Muscle of leg (tissue), 11 donors: ENCODE measurements around the gene PHKB. TPM values are rescaled to one million over a fixed set of nuclear protein-coding genes. Genes with fewer than 3 reads are reported as not detected.
"Not testable (repeated sequence)": the region's sequence is repeated elsewhere in the genome, so short reads cannot be mapped to it uniquely, and the experiment has no call there.

ENCODE experiments used
- DNase-seq: peaks from one replicate; pipeline ENCODE4 v3.0.0; 2013
- H3K27ac ChIP-seq: one replicate; pipeline ENCODE4 v1.5.1; 2013; ENCODE audit warnings: mild to moderate bottlenecking, low read length, control low read depth
- H3K27me3 ChIP-seq: one replicate; pipeline ENCODE4 v1.6.1; 2013; ENCODE audit warnings: low read length; ENCODE audit not compliant: control insufficient read depth, insufficient read depth
- H3K36me3 ChIP-seq: one replicate; pipeline ENCODE4 v1.6.1; 2013; ENCODE audit warnings: low read length; ENCODE audit not compliant: control insufficient read depth, insufficient read depth
- H3K4me1 ChIP-seq: one replicate; pipeline ENCODE4 v1.6.1; 2013; ENCODE audit warnings: low read length; ENCODE audit not compliant: control insufficient read depth, insufficient read depth
- H3K4me3 ChIP-seq: one replicate; pipeline ENCODE4 v1.5.1; 2013; ENCODE audit warnings: low read length, control low read depth
- H3K9me3 ChIP-seq: replicated peaks from 2 replicates; pipeline ENCODE4 v1.6.1; 2013; ENCODE audit warnings: low read depth, low read length; ENCODE audit not compliant: control insufficient read depth
- WGBS: methylation state at CpG from one replicate; pipeline ENCODE4 v1.1.5; 2013; ENCODE audit warnings: missing lambda C conversion rate; ENCODE audit not compliant: insufficient coverage; 5-methylcytosine and 5-hydroxymethylcytosine counted together
- polyA plus RNA-seq, 8 donors: library from polyadenylated mRNA; unstranded; fragments of 120-200 nt; gene quantifications; one replicate each; pipeline versions ENCODE4 v1.2.1 to v1.2.3, GENCODE V29; 2013; ENCODE audit warnings: inconsistent platforms in 1 of 8, low replicate concordance in 1 of 8; ENCODE audit not compliant: insufficient read length in 8 of 8, insufficient read depth in 1 of 8
- total RNA-seq: library from RNA; stranded (reverse); fragments of 120-200 nt; gene quantifications from one replicate; pipeline ENCODE4 v1.2.4, GENCODE V29; 2013

Gene PHKB
- total and polyA plus RNA-seq, 9 donors: 41.7 to 57.8 (median 51.4) TPM

DNA sequence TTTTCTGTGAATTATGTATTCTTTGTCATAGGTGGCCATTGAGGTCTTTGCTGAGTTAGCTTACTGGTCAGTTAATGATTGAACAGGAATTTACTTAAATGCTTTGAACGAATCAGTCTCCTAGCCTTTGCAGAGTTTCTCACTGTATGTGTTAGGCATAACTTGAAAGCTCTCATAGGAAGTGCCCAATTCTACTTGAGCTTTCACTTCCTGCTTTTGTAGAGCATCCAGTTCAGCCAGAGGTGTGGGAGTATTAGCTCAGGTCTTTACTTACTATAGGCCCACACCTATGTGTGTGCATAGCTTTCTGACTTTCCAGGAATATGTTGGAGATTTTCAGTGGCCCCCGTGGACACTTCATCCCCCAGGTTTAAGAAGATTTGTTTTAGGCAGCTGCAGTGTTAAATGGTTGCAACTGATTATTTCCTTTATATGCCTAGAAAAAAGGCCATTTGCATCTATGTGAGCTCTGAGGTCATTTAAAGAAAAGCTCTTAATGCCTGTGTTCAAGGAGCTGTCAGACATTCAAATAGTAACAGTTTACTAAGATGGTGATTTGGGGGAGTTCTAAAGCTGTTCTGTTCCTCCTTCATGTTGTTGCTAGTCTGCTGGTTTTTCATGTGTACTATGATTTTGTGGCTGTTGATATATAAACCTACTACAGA is 62.3 kb downstream of the PHKB start:
- H3K4me1 ChIP-seq: no peaks in the 10 kb centered on the region
- H3K27me3 ChIP-seq: no peaks in the 10 kb centered on the region
- H3K36me3 ChIP-seq: peaks cover 3% of the 10 kb centered on the region
- no peak overlapping the region for H3K4me3 ChIP-seq
- H3K27ac ChIP-seq: no peak overlapping the region
- WGBS: no CpG with 5 or more reads among the region's 2 CpGs
- no peaks in the 10 kb centered on the region for H3K9me3 ChIP-seq
- DNase-seq: peak; percentile 10

DNA sequence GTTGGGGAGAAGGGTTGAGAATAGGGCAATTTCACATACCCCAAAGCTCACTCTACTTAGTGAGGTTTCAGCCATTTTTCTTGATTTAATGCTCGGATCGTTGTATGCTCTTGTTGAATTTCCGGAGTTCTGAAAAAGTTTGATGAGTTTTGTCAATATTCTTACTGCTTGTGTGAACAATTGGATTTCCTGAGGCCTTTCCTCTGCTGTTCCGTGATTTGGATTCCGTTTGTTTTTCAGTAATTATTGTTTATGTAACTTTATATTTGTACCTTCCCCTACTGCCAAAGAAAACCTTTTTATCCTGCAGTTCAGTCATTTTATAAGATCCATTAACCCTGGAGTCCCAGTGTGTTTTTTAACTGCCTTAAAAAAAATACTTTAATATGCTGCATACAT is 62.9 kb downstream of the PHKB start:
- no peak for DNase-seq
- Histone ChIP-seq H3K4me1 (no peaks in the 10 kb centered on the region), H3K36me3 (peaks cover 3% of the 10 kb centered on the region), H3K4me3 (no peak overlapping the region), H3K9me3 (no peaks in the 10 kb centered on the region), H3K27me3 (no peaks in the 10 kb centered on the region), H3K27ac (no peak overlapping the region)
- WGBS: no CpG with 5 or more reads among the region's 5 CpGs

GRCh38 chr16:47528431-47528830 is 67.3 kb downstream of the PHKB start:
- Histone ChIP-seq H3K9me3 (peaks cover 8% of the 10 kb centered on the region), H3K27ac (no peak overlapping the region), H3K4me3 (no peak overlapping the region), H3K36me3 (peaks cover 9% of the 10 kb centered on the region), H3K27me3 (no peaks in the 10 kb centered on the region), H3K4me1 (no peaks in the 10 kb centered on the region)
- no peak for DNase-seq
- no CpG with 5 or more reads among the region's 4 CpGs for WGBS

- WGBS: 96% methylated on average over 7 of the region's 8 CpGs
- Histone ChIP-seq H3K9me3 (peaks cover 14% of the 10 kb centered on the region), H3K27ac (no peak overlapping the region), H3K4me1 (no peaks in the 10 kb centered on the region), H3K4me3 (no peak overlapping the region), H3K27me3 (no peaks in the 10 kb centered on the region), H3K36me3 (peaks cover 11% of the 10 kb centered on the region)
- no peak for DNase-seq
Observed at GRCh38 chr16:47533744-47534292, 72.7 kb downstream of the PHKB start.

DNA sequence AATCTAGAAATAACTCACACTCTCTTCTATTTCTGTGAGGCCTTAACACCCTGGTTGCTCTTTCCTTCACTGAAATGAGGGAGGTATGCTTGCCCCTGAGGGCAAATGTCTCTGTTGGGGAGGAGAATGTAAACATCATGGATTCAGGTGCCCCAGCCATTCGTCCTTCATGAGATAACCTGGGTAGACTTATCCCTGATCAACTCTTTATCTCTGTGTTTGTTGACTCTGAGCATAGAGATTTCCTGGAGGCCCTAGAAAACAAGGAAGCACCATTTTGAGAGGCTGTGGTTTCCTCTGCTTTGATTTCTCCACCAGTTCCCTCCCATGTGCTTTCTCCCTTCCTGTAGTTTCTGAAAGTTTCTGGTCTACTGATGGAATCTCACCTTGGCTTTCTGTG is 77.3 kb downstream of the PHKB start:
- H3K27me3 ChIP-seq: no peaks in the 10 kb centered on the region
- peaks cover 2% of the 10 kb centered on the region for H3K36me3 ChIP-seq
- 75% methylated on average over 1 of the region's 1 CpG for WGBS
- peaks cover 19% of the 10 kb centered on the region for H3K9me3 ChIP-seq
- DNase-seq: no peak
- H3K27ac ChIP-seq: no peak overlapping the region
- no peak overlapping the region for H3K4me3 ChIP-seq
- no peaks in the 10 kb centered on the region for H3K4me1 ChIP-seq

DNA sequence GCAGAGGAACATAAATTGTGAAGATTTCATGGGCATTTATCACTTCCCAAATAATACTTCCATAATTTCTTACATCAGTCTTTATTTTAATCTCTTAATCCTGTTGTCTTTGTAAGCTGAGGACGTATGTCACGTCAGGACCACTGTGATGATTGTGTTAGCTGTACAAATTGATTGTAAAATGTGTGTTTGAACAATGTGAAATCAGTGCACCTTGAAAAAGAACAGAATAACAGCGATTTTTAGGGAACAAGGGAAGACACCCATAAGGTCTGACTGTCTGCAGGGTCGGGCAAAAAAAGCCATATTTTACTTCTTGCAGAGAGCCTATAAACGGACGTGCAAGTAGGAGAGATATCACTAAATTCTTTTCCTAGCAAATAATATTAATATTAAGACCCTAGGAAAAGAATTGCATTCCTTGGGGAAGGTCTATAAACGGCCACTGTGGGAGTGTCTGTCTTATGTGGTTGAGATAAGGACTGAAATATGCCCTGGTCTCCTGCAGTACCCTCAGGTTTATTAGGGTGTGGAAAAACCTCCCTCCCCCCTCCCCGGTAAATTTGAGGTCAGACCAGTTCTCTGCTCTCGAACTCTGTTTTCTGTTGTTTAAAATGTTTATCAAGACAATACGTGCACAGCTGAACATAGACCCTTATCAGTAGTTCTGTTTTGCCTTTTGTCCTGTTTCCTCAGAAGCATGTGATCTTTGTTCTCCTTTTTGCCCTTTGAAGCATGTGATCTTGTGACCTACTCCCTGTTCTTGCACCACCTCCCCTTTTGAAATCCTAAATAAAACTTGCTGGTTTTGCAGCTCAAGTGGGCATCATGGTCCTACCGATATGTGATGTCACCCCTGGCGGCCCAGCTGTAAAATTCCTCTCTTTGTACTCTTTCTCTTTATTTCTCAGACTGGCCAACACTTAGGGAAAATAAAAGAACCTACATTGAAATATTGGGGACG is 78.9 kb downstream of the PHKB start:
- not testable (repeated sequence) for H3K36me3 ChIP-seq, DNase-seq, H3K4me1 ChIP-seq, H3K27ac ChIP-seq, H3K27me3 ChIP-seq, H3K4me3 ChIP-seq
- peaks cover 23% of the 10 kb centered on the region for H3K9me3 ChIP-seq
- 97% methylated on average over 4 of the region's 13 CpGs for WGBS

DNA sequence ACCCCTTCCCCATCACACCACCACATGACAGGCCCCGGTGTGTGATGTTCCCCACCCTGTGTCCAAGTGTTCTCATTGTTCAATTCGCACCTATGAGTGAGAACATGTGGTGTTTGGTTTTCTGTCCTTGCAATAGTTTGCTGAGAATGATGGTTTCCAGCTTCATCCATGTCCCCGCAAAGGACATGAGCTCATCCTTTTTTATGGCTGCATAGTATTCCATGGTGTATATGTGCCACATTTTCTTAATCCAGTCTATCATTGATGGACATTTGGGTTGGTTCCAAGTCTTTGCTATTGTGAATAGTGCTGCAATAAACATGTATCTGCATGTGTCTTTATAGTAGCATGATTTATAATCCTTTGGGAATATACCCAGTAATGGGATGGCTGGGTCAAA is 80.0 kb downstream of the PHKB start:
- not testable (repeated sequence) for H3K36me3 ChIP-seq, H3K4me3 ChIP-seq, H3K4me1 ChIP-seq, DNase-seq, H3K27ac ChIP-seq, H3K27me3 ChIP-seq
- WGBS: no CpG with 5 or more reads among the region's 3 CpGs
- peaks cover 28% of the 10 kb centered on the region for H3K9me3 ChIP-seq

- H3K27ac ChIP-seq, H3K36me3 ChIP-seq, H3K4me1 ChIP-seq, H3K4me3 ChIP-seq, H3K27me3 ChIP-seq, DNase-seq: not testable (repeated sequence)
- H3K9me3 ChIP-seq: peaks cover 30% of the 10 kb centered on the region
- WGBS: 89% methylated on average over 1 of the region's 6 CpGs
Observed at GRCh38 chr16:47544255-47544654, 83.1 kb downstream of the PHKB start.

GRCh38 chr16:47551185-47551584 is 90.1 kb downstream of the PHKB start:
- peaks cover 12% of the 10 kb centered on the region for H3K9me3 ChIP-seq
- H3K27me3 ChIP-seq, H3K27ac ChIP-seq, H3K4me1 ChIP-seq, DNase-seq, H3K4me3 ChIP-seq: not testable (repeated sequence)
- WGBS: no CpG with 5 or more reads among the region's 3 CpGs
- H3K36me3 ChIP-seq: peaks cover 13% of the 10 kb centered on the region

GRCh38 chr16:47551767-47552166 is 90.6 kb downstream of the PHKB start:
- H3K27ac ChIP-seq, H3K9me3 ChIP-seq, H3K4me3 ChIP-seq, DNase-seq, H3K27me3 ChIP-seq, H3K4me1 ChIP-seq: not testable (repeated sequence)
- WGBS: no CpG with 5 or more reads among the region's 3 CpGs
- peaks cover 11% of the 10 kb centered on the region for H3K36me3 ChIP-seq
